ENCODE data around the gene CTDSP1.

Gene CTDSP1

DNA sequence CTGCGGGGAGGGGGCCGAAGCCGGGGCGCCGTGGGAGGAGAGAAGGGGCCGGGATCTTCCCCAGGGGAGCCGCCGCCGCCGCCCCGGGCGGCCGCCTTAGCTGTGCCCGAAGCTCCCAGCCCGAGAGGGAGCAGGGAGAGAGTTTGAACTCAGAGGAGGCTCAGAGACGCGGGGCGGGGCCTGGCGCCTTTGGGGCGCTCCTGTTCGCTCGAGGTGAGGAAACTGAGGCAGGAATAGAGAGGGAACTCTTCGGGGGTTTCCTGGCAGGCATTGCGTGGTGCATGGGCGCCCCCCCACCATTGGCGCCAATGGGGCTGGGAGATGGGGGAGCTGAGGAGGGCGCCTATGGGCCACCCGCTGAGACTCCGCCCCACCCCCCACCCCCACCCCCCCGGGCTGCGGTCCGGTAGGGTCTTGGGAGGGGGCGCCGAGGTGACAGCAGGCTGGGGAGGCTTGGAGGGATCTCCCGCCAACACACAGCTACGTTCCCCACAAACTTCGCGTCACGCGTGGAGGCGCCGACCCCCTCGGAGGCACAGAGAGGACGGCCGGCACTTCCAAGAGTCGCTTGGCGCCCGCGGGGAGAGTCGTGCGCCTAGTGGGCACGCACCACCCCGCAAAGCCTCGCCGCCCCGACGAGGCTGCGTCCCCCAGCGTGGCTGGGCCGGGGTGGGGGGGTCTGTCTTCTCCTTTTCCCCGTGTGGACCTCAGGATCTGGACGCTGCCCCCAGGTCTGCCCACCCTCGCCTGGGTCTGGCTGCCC, 680 bp downstream of the CTDSP1 start:
- no peak for DNase-seq

DNA sequence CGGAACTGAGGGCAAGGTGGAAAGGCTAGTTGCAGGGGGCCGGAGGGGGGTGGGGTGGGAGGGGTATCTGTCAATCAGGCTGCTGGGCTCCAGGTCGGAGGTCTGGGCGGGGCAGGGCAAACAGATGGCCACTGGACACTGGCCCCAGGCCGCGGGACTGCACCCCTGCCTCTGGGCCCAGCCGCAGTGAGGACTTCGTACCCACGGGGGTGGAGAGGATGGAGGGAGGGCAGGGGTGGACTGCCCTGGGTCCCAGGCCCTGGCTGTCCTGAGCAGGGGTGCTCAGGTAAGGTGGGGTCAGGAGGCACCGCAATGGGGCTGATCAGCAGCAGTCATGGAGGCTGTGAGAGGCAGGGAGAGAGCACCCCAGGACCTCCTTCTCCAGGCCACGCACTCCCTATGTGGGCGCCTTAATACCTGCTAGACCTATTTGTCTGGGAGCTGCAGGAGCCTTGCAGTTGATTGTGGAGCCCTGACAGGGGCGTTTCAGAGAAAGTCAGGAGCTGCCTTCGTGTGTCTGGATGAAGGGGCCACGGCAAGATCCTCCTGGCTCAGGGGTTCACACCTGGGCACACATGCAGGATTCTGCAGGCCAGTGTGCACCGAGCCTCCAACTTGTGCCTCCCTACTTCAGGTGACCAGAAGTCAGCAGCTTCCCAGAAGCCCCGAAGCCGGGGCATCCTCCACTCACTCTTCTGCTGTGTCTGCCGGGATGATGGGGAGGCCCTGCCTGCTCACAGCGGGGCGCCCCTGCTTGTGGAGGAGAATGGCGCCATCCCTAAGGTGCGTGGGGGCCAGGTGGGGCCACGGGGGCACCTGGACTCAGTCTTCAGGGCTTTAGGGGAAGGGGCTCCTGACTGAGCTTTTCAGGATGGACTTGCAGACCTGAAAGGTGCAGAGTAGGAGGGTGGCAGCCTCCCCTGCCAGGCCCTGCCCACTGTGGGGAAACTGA, 1.5 kb downstream of the CTDSP1 start:
- DNase-seq: no peak

DNA sequence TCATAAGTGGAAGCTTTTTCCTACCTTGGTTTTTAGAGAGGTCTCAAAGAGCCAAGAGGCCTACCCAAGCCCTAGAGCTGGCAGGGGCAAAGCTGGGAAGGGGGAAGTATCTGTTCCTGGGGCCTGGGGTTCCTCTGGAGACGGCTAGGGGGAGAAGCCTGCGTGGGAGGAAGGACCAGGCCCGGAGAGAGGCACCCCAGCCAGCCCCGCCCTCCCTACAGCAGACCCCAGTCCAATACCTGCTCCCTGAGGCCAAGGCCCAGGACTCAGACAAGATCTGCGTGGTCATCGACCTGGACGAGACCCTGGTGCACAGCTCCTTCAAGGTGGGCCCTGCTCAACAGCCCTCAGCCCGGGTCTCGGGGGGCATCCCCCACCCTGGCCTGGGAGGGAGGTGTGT, 2.2 kb downstream of the CTDSP1 start:
- DNase-seq: no peak

DNA sequence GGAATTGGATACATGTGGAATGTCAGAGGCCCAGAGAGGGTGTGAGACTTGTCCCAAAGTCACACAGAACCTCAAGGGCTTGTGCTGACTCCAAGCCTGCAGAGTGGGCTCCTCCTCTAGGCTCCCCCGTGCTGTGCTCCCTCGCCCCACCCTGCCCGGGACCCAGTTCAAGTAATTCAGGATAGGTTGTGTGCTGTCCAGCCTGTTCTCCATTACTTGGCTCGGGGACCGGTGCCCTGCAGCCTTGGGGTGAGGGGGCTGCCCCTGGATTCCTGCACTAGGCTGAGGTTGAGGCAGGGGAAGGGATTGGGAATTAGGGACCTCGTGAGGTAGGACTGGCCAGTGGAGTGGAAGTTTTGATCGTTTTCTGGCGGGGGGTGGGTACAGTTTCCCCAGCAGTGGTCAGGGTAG, 2.8 kb downstream of the CTDSP1 start:
- no peak for DNase-seq

DNA sequence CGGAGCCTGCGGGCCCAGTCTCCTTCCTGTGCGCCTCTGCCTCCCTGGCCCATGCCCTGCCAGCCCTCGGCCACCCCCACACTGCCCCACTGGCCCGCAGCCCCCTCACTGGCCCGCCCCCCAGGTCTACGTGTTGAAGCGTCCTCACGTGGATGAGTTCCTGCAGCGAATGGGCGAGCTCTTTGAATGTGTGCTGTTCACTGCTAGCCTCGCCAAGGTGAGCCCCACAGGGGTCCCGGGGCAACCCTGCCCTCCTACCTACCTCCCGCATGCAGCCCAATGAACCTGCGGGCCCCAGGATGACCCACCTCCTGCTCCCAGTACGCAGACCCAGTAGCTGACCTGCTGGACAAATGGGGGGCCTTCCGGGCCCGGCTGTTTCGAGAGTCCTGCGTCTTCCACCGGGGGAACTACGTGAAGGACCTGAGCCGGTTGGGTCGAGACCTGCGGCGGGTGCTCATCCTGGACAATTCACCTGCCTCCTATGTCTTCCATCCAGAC, 3.3 kb downstream of the CTDSP1 start:
- DNase-seq: no peak

DNA sequence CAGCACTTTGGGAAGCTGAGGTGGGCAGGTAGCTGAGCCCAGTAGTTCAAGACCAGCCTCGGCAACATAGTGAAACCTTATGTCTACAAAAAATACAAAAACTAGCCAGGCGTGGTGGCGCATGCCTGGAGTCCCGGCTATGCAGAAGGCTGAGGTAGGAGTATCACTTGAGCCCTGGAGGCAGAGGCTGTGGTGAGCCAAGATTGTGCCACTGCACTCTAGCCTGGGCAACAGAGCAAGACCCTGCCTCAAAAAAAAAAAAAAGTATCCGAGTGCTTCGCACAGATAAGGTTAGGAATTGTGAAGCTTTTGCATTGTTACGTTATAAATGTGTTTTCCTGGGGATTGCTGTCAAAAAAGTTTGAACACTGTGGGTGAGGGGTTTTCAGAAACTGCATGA, 4.1 kb downstream of the CTDSP1 start:
- DNase-seq: no peak

DNA sequence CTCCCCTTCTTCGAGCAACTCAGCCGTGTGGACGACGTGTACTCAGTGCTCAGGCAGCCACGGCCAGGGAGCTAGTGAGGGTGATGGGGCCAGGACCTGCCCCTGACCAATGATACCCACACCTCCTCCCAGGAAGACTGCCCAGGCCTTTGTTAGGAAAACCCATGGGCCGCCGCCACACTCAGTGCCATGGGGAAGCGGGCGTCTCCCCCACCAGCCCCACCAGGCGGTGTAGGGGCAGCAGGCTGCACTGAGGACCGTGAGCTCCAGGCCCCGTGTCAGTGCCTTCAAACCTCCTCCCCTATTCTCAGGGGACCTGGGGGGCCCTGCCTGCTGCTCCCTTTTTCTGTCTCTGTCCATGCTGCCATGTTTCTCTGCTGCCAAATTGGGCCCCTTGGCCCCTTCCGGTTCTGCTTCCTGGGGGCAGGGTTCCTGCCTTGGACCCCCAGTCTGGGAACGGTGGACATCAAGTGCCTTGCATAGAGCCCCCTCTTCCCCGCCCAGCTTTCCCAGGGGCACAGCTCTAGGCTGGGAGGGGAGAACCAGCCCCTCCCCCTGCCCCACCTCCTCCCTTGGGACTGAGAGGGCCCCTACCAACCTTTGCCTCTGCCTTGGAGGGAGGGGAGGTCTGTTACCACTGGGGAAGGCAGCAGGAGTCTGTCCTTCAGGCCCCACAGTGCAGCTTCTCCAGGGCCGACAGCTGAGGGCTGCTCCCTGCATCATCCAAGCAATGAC, 4.8 kb downstream of the CTDSP1 start:
- DNase-seq: no peak

DNA sequence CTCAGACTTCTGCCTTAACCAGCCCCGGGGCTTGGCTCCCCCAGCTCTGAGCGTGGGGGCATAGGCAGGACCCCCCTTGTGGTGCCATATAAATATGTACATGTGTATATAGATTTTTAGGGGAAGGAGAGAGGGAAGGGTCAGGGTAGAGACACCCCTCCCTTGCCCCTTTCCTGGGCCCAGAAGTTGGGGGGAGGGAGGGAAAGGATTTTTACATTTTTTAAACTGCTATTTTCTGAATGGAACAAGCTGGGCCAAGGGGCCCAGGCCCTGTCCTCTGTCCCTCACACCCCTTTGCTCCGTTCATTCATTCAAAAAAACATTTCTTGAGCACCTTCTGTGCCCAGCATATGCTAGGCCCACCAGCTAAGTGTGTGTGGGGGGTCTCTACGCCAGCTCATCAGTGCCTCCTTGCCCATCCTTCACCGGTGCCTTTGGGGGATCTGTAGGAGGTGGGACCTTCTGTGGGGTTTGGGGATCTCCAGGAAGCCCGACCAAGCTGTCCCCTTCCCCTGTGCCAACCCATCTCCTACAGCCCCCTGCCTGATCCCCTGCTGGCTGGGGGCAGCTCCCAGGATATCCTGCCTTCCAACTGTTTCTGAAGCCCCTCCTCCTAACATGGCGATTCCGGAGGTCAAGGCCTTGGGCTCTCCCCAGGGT, 5.5 kb downstream of the CTDSP1 start:
- no peak for DNase-seq

DNA sequence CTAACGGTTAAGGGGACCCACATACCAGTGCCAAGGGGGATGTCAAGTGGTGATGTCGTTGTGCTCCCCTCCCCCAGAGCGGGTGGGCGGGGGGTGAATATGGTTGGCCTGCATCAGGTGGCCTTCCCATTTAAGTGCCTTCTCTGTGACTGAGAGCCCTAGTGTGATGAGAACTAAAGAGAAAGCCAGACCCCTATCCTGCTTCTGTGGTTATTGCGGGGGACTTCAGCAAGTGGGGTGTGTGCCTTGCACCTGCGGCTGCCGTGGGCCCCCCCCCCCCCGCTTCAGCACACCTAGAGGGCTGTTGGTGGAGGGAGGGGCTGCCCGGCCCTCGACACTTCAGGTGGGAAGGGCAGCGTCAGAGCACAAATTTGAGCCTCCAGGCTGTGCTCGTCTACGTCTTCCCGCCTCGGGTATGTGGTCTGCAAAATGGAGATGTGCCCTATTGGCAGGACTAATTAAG, 6.1 kb downstream of the CTDSP1 start:
- no peak for DNase-seq

DNA sequence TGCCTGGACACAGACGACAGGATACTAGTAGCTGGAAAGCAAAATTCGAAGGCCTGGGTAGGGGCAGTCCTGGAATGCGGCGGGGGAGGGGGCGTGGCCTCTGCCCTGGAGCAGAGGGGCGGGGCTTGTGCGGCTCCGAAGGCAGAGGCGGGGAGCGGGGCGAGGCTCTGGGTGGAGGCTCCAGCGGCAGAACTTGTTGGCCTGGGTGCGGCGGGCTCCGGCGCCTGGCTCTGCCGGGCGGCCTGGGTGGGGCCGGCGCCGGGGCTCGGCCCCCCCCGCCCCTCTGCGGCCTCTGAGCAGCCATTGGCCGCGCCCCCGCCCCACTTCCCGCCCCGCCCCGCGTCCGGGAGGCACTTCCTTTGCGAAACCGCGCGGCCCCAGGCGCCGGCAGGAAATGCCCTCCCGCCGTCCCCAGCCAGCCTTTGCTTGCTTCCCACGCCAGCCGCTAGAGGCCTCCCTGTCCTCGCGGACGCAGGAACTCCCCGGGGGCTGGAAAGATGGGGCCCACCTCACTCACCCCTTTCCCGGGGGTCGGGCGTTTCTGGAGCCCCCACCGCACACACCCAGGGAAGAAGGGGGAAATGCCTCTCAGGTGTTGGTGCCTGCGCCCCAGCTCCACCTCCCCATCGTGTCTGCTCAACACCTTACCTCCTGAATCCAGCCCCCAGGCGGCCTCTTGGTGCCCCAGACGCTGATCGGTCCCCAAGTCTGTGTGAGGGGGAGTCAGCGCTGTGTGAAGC, 6.7 kb downstream of the CTDSP1 start:
- DNase-seq: peak; percentile 86 to 99

DNA sequence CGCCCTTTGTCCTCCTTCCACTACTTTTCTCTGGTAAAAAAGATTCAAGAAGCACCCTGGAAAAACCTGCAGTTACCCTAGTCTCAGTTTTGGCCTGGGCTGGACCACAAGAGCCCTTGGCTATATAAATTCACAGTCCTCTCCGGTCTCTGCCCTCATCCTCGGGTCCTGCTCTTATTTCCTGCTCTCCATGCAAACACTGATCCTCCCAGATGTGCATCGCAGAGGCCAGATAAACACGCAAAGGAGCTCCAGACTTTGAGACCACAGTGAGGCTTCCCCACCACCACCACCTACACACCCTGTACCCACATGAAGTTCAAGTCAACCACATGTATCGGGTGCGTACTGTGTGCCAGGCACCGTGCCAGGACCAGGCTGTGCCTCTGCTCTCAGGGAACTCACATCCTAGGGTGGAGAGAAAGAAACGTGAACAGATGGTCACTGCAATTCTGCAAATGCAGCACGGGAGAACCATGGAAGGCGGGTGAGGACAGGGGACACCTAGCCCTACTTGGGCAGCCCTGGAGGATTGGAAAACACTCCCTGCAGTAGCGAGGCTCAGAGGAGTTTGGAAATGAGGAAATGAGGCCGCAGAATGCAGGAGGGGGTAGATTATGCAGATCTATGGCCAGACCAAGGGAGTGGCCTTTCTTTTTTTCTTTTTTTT, 7.4 kb downstream of the CTDSP1 start:
- DNase-seq: peak; percentile 34 to 61

DNA sequence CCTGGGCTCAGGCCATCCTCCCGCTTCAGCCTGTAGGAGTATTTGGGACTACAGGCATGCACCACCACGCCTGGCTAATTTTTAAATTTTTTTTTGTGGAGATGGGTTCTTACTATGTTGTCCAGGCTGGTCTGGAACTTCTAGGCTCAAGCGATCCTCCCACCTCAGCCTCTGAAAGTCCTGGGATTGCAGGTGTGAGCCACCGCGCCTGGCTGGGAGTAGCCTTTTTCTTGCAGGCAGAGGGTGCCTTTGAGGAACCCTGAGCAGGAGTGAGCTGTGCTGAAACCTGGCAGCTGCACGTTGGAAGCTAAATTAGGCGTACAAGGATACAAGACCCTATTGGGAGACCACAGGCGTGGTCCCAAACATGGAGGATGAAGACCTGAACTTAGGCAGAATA, 8.0 kb downstream of the CTDSP1 start:
- no peak for DNase-seq

DNA sequence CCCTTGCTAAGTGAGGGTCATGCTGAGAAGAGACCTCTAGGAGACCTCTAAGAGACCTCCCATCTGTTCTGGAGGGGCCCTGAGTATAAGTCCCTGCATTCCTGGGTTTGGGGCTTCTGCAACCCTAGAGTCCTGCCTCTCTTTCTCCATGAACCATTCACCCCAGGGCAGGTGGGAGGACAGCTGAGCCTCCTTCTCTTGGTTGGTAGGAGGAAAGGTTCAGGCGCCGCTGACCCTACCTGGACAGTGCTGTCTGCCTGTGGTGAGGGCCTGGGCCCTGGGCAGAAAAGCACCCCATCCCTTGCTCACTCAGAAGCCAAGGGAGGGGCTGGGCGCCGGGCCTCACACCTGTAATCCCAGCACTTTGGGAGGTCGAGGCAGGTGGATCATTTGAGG, 18.7 kb downstream of the CTDSP1 start:
- DNase-seq: no peak

DNA sequence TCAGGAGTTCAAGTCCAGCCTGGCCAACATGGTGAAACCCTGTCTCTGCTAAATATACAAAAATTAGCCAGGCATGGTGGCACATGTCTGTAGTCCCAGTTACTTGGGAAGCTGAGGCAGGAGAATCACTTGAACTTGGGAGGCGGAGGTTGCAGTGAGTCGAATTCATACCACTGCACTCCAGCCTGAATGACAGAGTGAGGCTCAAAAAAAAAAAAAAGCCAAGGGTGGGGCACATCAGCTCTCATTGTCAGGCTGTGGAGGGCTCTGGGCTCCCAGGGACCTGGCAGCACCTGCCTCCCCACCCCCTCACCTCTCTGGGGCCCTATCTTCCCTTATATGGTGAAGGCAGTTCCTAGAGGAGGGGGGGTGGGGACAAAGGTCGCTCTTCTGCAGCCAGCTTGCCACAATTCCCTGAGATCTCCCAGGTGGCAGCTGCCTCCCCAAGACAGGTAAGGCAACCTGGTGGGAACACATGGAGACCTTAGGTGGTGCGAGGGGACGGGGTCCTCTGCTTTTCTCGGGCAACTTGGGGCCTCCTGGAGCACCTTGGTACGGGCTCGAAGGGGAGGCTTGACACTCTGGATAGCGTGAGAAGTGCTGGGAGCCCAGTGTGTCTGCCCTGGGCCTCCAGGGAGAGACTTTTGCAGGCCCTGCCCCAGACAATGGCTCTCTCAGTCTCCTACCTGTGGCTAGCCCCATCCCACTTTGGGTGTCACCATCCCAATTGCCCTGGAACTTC, 19.2 kb downstream of the CTDSP1 start, which contains the start of gene VIL1:
TSS of gene VIL1 (plus strand) at position 407 of the 742 bp plus-strand sequence. CDS start 4,656 bp downstream, outside the sequence.
- no peak for DNase-seq

DNA sequence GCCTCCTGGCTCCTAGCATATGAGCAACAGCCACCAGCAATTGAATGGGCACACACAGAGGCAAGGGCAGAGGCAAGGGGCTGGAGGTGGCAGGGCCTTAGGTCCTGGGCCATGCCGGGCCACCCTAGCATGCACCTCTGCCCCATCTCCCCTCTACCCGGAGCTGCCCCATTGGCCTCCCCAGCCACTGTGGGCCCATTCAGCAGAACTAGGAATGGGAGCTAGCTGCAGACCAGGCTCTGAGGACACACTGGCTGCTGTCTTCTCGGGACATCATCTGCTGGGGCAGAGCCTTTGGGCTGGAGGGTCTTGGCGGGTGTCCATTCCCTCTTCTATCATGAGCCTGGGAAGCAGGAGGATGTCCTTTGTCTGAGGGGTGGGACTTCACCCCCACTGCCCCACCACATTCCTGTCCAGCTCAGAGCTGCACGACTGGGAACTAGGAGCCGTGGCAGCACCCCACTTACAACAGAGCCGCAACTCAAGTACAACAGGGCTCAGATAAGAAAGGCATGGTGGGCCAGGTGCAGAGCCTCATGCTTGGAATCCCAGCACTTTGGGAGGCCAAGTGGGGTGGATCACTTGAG, 20.1 kb downstream of the CTDSP1 start:
- DNase-seq: no peak

DNA sequence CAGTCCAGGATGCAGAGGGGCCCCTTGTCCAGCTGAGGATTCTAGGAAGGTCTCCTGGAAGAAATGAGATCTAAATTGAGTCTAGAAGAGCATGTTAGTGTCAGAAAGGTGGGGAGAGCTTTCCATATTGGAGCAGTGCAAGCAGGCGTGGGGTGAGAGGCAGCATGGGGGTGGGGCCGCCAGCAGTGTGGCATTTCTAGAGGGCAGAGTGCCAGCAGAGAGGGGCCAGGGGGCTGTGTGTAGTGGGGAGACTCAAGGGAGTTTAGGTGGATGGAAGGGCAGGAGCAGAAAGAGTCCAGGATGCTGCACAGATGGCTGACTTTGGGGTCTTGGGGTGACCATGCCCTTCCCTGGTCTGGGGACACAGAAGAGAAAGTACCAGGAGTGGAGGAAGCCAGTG, 21.4 kb downstream of the CTDSP1 start:
- no peak for DNase-seq

DNA sequence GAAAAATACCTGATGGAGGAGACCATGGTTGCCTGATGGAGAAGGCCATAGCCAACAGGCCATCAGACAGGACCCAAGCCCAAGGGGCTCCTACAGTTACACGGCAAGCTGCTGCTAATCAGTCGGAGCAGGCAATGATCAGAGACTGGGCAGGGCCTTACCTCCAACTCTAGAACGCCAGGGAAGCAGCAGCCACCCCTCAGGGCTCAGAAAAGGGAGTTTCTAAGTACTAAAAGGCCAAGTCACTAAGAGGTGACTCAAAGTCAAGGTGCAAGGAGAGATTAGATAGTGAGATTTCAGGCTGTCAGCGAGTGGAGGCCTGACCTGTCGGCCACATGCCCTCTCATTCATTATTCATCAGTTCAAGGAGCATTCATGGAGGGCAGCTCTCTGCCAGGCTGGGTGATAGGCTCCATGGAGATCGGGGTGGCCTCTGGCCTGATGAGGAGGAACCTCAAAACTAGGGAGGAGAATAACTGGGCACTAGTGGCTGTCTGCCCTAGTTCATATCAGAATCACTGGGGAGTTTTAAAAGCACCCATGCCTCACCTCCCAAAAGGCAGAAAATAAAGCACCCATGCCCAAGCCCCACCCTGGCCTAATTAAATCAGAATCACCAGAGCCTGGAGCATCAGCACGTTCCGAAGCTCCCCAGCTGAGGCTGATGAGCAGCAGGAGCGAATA, 22.9 kb downstream of the CTDSP1 start:
- DNase-seq: no peak

DNA sequence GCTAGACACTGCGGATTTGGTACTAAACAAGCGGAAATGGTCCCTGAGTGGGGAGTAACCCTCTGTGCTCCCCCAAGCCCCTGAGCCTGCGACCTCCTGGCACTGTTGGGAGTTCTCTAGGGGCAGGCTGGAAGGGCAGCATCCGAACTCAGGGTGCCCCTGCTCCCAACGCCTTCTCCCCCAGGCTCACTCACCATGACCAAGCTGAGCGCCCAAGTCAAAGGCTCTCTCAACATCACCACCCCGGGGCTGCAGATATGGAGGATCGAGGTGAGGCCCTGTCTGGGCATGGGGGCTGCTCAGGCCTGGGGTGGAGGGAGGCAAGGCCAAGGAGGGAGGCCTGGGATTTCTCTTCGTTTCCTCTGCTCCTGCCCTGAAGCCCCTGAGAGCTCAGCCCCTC, 23.9 kb downstream of the CTDSP1 start:
- no peak for DNase-seq

DNA sequence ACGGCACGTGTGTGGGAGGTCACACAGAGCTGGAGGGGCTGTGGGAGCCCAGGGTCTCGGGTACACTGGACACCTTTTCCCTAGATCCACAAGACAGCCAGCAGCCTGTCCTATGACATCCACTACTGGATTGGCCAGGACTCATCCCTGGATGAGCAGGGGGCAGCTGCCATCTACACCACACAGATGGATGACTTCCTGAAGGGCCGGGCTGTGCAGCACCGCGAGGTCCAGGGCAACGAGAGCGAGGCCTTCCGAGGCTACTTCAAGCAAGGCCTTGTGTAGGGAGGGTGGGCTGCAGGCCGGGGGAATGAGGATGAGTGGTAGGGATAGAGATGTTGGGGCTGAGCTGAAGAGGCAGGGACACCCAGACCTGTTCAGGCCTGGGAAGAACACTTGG, 25.9 kb downstream of the CTDSP1 start:
- no peak for DNase-seq
